Heart right ventricle (tissue), 16 donors: ENCODE data around the gene PRM1. TPM values are rescaled to one million over a fixed set of nuclear protein-coding genes. Genes with fewer than 3 reads are reported as not detected.

Experiments used
- ATAC-seq, 8 donors: fragments of 200-7000 bp; cut with Tn5 transposase; one replicate each; pipeline ENCODE4 v1.9.1; 2020; ENCODE audit warnings: mild to moderate bottlenecking in 8 of 8, moderate library complexity in 8 of 8, moderate number of reproducible peaks in 1 of 8
- DNase-seq, 2 donors: peaks; one replicate each; pipeline ENCODE4 v3.0.0-alpha.2; 2020
- H3K27ac ChIP-seq, 10 donors: fragments of 200-600 bp; sonication (generic) in 2 of 10; one replicate each; pipeline versions ENCODE4 v1.5.0 to v1.8.0; 2020 to 2022; ENCODE audit warnings: mild to moderate bottlenecking in 3 of 10
- H3K27me3 ChIP-seq, 7 donors: fragments of 200-600 bp; one replicate each; pipeline ENCODE4 v1.8.0; 2021 to 2022; ENCODE audit warnings: mild to moderate bottlenecking in 2 of 7
- H3K36me3 ChIP-seq, 9 donors: fragments of 200-600 bp; sonication (generic) in 1 of 9; one replicate each; pipeline versions ENCODE4 v1.5.0 to v1.8.0; 2020 to 2022; ENCODE audit warnings: mild to moderate bottlenecking in 2 of 9
- H3K4me1 ChIP-seq, 9 donors: fragments of 200-600 bp; sonication (generic) in 1 of 9; one replicate each; pipeline versions ENCODE4 v1.5.0 to v1.8.0; 2020 to 2022; ENCODE audit warnings: mild to moderate bottlenecking in 4 of 9
- H3K4me3 ChIP-seq, 10 donors: fragments of 200-600 bp; sonication (generic) in 2 of 10; one replicate each; pipeline versions ENCODE4 v1.5.0 to v1.8.0; 2020 to 2022; ENCODE audit warnings: mild to moderate bottlenecking in 7 of 10, moderate library complexity in 2 of 10
- H3K9me3 ChIP-seq, 11 donors: fragments of 200-600 bp in 10 of 11; sonication (generic) in 2 of 11; one replicate each; pipeline versions ENCODE4 v1.5.0 to v1.8.0; 2013 to 2022; ENCODE audit warnings: mild to moderate bottlenecking in 2 of 11, control low read depth in 1 of 11, moderate library complexity in 1 of 11
- WGBS, 2 donors: extraction: QIAGEN DNeasy Blood & Tissue Kit; methylation state at CpG; one replicate each; pipeline ENCODE4 v1.1.7; 2013; ENCODE audit warnings: inconsistent platforms in 1 of 2; 5-methylcytosine and 5-hydroxymethylcytosine counted together
- intact Hi-C, 10 donors: fragments of 100-400 bp; cut with DNase I; formaldehyde crosslinking; loops; one replicate each; pipeline versions ENCODE4 v1.11.1 to v1.14.2; 2022
- polyA plus RNA-seq, 2 donors: library from polyadenylated mRNA; stranded (reverse); fragments of 200-250 nt; gene quantifications; one replicate each; pipeline ENCODE4 v1.2.3, GENCODE V29; 2013
- total RNA-seq, 10 donors: library from RNA; stranded (reverse); fragmentation: NEBNext Ultra II Directional in 3 of 10; extraction: Animal tissue kit (Norgen Biotek cat#: 25700) in 3 of 10; gene quantifications; one replicate each; pipeline versions ENCODE4 v1.2.1 to v1.2.4, GENCODE V29; 2021 to 2023
- TF ChIP-seq, protein P1 (sequence below), 9 donors: fragments of 200-600 bp; sonication (generic) in 2 of 9; IDR thresholded peaks; one replicate each; pipeline versions ENCODE4 v1.5.0 to v1.8.0; 2021 to 2022; ENCODE audit warnings: antibody characterized with exemption in 9 of 9, mild to moderate bottlenecking in 5 of 9, moderate library complexity in 1 of 9
- donor health status: Arrhythmogenic right ventricular cardiomyopathy.
- donor health status: ischemic (EF 13 %, LVEDD 7.1; RV severe dilation, severe dysfunction).
- donor health status: healthy with polysubstance abuse.
- donor health status: DM: no; HTN: yes; CAD: no.
- donor health status: DM: no; HTN: no; CAD: no.
- donor health status: ischemic (EF 25% LVEDD 6.9; RV normal size, moderate dysfunction).
- donor health status: ischemic (EF 25% LVEDD 5.7; RV mildly dilated, moderate dysfunction).
- donor health status: healthy.
- donor health status: DM: yes; HTN: yes; CAD: no.
- donor health status: Ischemic cardiomyopathy.
- donor health status: ischemic (EF 35%, LVEDD 5.7; RV mildly dilated, moderate dysfunction).
- donor health status: nonischemic (EF 11% LVEDD 7.7; RV severe dilation, severe dysfunction).
- donor health status: DM: yes; HTN: yes; CAD: no.
- donor health status: PGD.
- donor health status: ischemic (EF 29% LVEDD 5.4; RV normal size, mild dysfunction).
- donor health status: nonischemic (EF 23%, LVEDD 6.1; RV moderate dilation, normal function).

Gene PRM1
- total and polyA plus RNA-seq, 12 donors = not detected

DNA sequence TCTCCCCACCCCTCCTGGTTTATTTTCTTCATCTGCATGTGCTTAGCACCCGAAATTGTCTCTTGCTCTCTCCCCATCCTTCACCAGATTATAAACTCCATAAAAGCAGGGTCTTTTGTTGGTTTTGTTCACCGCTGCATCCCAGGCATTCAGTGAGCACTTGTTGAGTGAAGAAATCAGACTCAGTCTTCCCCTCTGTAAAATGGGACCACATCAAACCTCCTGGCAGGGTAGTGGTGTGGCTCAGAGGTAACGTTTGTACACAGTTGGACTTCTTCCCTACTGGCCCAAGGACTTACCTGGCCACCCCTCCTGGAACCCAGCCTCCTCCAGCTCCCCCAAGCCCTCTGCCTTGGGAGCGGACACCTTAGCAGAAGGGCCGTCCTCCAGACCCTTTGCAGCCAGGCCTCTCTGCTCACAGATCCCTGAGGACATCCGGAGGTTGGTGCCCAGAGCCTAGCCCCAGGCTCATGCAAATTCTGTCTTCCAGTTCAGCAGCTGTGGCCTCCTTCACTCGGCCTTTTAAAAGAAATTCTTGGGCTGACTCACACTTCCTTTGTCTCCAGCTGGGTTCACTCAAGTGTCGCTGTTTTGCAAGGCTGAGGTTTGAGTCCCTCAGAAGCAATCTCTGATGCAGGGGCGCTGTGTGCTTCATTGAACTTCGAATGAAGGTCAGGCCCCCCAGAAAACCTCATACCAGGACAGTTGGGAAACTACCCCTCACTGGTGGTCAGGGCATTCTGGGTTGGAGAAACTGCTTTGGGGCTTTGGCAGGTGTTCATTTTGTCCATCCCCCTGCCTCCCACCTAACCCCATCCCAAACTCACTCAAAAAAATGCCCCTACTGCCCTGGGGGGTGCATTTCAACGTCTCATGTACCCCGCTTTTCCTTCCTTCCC is 47.3 kb upstream of the PRM1 start:
- Histone ChIP-seq H3K4me1 (peaks cover 0 to 51% (median 16%) of the 10 kb centered on the region in 9 donors), H3K36me3 (no peaks in the 10 kb centered on the region), H3K27me3 (no peaks in the 10 kb centered on the region), H3K27ac (peak overlapping the region in 6 of 10 donors; percentile 7 to 78 (median 30)), H3K4me3 (peak overlapping the region in 1 of 10 donors; percentile 2), H3K9me3 (no peaks in the 10 kb centered on the region)
- 38 to 40% methylated on average over 12 of the region's 12 CpGs for WGBS, 2 donors
- intact Hi-C loops = no loop called here
- DNase-seq (peak; percentile 61 to 81), ATAC-seq (peak; percentile 76 to 91 (median 86))
- TF ChIP-seq, protein P1, sequence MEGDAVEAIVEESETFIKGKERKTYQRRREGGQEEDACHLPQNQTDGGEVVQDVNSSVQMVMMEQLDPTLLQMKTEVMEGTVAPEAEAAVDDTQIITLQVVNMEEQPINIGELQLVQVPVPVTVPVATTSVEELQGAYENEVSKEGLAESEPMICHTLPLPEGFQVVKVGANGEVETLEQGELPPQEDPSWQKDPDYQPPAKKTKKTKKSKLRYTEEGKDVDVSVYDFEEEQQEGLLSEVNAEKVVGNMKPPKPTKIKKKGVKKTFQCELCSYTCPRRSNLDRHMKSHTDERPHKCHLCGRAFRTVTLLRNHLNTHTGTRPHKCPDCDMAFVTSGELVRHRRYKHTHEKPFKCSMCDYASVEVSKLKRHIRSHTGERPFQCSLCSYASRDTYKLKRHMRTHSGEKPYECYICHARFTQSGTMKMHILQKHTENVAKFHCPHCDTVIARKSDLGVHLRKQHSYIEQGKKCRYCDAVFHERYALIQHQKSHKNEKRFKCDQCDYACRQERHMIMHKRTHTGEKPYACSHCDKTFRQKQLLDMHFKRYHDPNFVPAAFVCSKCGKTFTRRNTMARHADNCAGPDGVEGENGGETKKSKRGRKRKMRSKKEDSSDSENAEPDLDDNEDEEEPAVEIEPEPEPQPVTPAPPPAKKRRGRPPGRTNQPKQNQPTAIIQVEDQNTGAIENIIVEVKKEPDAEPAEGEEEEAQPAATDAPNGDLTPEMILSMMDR (IDR thresholded peaks at IDR 0.05) = no peak

DNA sequence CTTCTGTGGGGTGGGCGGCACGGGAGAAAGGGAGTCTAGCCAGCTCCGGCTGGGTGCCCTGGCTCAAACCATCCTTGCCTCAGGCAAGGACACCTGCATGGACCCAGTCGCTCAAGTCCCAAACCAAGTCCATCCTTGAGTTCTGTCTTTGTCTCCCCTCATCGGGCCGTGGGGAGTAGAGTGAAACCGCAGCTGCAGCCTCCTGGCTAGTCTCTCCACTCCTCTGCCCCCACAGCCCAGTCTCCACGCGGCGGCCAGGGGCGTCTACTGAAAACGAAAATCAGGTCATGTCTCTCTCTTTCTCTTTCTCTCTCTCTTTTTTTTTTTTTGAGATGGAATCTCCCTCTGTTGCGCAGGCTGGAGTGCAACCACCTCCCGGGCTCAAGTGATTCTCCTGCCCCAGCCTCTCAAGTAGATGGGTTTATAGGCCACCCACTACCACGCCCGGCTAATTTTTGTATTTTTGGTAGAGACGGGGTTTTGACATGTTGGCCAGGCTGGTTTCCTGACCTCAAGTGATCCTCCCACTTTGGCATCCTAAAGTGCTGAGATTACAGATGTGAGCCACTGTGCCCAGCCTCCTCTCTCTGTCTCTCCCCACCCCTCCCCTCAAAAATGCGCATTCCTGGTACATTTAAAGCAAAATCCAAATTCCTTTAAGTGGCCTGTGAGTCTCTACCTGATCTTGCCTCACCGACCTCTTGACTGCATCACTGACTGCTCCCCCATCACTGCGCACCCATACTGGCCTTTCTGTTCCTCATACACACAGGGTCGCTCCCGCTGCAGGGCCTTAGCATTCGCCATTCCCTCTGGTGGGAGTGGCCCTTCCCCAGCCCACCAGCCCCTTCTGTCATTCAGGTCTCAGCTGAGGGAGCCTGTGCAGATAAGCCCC is 46.4 kb upstream of the PRM1 start:
- H3K4me3 ChIP-seq = no peak overlapping the region
- ATAC-seq (peak in 6 of 8 donors; percentile 23 to 67 (median 46)), DNase-seq (peak in 1 of 2 donors; percentile 29)
- peaks cover 0 to 51% (median 16%) of the 10 kb centered on the region in 9 donors for H3K4me1 ChIP-seq
- intact Hi-C loops = no loop called here
- H3K27ac ChIP-seq = peak overlapping the region in 3 of 10 donors; percentile 48 to 78 (median 51)
- H3K36me3 ChIP-seq = no peaks in the 10 kb centered on the region
- TF ChIP-seq, protein P1 (IDR thresholded peaks at IDR 0.05) = no peak
- 87% methylated on average over 23 of the region's 23 CpGs for WGBS, 2 donors
- no peaks in the 10 kb centered on the region for H3K27me3 ChIP-seq
- no peaks in the 10 kb centered on the region for H3K9me3 ChIP-seq

DNA sequence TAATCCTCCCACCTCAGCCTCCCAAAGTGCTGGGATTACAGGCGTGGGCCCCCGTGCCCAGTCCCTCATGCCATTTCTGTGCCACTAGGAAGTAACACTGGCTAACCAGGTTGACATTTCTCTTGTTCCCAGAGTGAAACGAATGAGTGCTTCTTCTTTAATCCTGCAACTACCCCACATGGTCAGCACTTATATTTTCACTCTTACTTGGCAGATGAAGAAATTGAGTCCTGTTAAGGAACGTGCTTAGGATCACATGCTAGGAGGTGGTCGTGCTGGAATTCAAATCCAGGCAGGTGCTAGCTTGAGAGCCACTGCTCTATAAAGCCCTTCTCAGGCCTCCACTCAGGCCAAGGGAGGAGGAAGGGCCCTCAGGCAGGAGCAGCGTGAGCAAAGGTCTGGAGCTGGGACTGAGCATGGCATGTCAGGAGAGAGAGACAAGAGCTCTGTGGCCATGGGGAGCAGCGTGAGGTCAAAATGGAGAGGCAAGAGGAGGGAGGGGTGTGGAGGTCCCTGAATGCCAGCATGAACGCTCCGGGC is 45.7 kb upstream of the PRM1 start:
- Histone ChIP-seq H3K9me3 (no peaks in the 10 kb centered on the region), H3K27me3 (no peaks in the 10 kb centered on the region), H3K36me3 (no peaks in the 10 kb centered on the region), H3K4me3 (no peak overlapping the region), H3K4me1 (peaks cover 0 to 51% (median 16%) of the 10 kb centered on the region in 9 donors), H3K27ac (peak overlapping the region in 3 of 10 donors; percentile 19 to 78 (median 48))
- ATAC-seq (no peak), DNase-seq (no peak)
- intact Hi-C loops = no loop called here
- TF ChIP-seq, protein P1 (IDR thresholded peaks at IDR 0.05) = no peak
- 92 to 94% methylated on average over 9 of the region's 9 CpGs for WGBS, 2 donors
